Immature natural killer cell (primary cell): ENCODE measurements around the gene DOK4. TPM values are rescaled to one million over a fixed set of nuclear protein-coding genes. Genes with fewer than 3 reads are reported as not detected.
A peak's percentile ranks its signal among the peaks of the same experiment; 100 is the strongest.

Experiments
- DNase-seq, 3 donors: peaks; one replicate each; pipeline ENCODE4 v3.0.0; 2022; ENCODE audit warnings: mixed read lengths in 1 of 3
- H3K27ac Mint-ChIP-seq, 6 donors: one replicate each; pipeline ENCODE4 v1.8.0; 2020; ENCODE audit warnings: mixed read lengths in 6 of 6, mild to moderate bottlenecking in 5 of 6, inconsistent platforms in 4 of 6, moderate library complexity in 3 of 6
- H3K27me3 Mint-ChIP-seq, 3 donors: one replicate each; pipeline ENCODE4 v1.8.0; 2020 to 2021; ENCODE audit warnings: low read depth in 3 of 3, mild to moderate bottlenecking in 3 of 3, mixed read lengths in 3 of 3, moderate library complexity in 3 of 3, inconsistent platforms in 1 of 3
- H3K36me3 Mint-ChIP-seq, 3 donors: one replicate each; pipeline ENCODE4 v1.8.0; 2020; ENCODE audit warnings: mixed read lengths in 3 of 3, inconsistent platforms in 2 of 3, mild to moderate bottlenecking in 2 of 3
- H3K4me1 Mint-ChIP-seq, 2 donors: one replicate each; pipeline ENCODE4 v1.8.0; 2020; ENCODE audit warnings: inconsistent platforms in 2 of 2, mild to moderate bottlenecking in 2 of 2, mixed read lengths in 2 of 2, moderate library complexity in 1 of 2
- H3K4me3 Mint-ChIP-seq, 5 donors: one replicate each; pipeline ENCODE4 v1.8.0; 2020; ENCODE audit warnings: mild to moderate bottlenecking in 5 of 5, mixed read lengths in 5 of 5, inconsistent platforms in 3 of 5, moderate library complexity in 3 of 5
- H3K9me3 Mint-ChIP-seq, 6 donors: one replicate each; pipeline ENCODE4 v1.8.0; 2020; ENCODE audit warnings: mild to moderate bottlenecking in 6 of 6, mixed read lengths in 6 of 6, inconsistent platforms in 4 of 6, moderate library complexity in 3 of 6
- polyA plus RNA-seq, 3 donors: library from polyadenylated mRNA; unstranded; fragments of 300-500 nt; fragmentation: Illumina TruSeq; gene quantifications; one replicate each; pipeline ENCODE4 v1.2.3, GENCODE V29; 2021

DOK4 gene
- polyA plus RNA-seq, 3 donors from 2014 or later = 2.2 to 3.2 (median 2.8) TPM

DNA sequence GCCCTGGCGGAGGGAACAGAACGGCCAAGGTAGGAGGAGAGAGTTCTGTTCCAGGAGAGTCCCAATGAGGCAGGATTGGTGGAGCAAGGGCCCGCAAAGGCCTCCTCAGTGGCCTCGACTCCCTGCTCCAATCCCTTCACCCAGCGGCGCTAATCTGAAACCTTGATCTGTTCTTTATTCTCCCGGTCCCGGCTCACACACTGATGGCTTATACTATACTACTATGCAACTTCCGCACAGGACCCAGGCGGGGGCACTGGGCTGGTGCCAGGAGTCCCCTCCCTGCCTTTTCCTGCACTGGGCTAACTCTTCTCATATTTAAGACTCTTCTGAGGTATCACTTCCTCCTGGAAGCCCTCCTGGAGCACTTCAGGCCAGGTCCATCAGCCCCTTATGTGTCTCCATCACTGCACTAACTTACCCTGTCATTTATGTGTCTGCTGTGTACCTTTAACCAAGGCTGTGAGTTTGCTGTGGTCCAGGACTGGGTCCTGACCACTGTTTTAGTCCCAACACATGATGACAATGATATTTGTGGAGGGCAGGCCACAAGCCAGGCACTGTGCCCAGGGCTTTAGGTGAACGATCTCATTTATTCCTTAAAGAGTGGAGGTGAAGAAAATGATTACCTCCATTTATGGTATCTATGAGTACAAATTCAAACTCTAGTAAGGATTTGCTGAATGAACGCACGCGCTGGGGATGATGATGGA is 43.3 kb upstream of the DOK4 start:
- no peak for DNase-seq
- Mint-ChIP-seq H3K9me3 (no peaks in the 10 kb centered on the region), H3K27ac (peak overlapping the region; percentile 98 to 99 (median 99)), H3K36me3 (peaks cover 5 to 15% (median 6%) of the 10 kb centered on the region in 3 donors), H3K27me3 (peaks cover 5 to 10% (median 9%) of the 10 kb centered on the region in 3 donors), H3K4me3 (peak overlapping the region; percentile 82 to 93 (median 88)), H3K4me1 (peaks cover 57 to 60% of the 10 kb centered on the region in 2 donors)

DNA sequence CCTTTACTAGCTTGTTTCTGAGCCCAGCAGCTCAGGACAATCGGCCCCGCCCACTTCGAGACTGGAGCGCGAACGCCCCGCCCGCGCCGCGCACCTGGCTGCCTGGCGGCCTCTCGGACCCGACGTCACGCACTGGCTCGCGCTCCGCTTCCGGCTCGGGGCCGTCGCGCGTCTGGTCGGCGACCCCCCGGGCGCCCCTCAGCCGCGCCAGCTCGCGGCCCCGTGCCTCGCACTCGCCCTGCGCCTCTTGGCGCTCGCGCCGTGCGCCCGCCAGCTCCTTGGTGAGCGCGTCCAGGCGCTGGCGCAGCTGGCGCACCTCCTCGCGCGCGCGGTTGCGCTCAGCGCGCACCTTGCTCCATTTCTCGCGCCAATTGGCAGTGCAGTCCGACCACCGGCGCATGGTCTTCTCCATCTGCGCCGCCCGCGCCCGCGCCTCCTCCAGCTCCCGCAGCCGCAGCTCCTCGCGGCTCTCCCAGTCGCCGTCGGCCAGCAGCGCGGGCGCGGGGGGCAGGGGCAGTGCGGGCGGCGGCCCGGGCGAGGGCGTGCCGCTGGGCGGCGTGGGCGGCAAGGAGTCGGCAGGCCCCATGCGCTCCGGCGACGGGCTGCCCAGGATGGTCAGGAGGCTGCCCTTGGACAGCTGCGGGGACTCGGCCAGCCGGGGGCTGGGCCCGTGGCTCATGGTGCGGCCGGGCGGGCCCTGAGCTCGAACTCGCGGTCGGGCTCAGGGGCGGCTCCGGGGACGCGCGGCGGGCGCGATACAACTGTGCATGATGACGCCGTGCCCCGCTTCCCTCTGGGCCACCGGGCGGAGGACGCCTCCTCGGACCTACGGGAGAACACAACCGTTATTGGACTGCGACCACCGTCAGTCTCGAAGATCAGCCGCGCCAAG is 42.5 kb upstream of the DOK4 start:
- Mint-ChIP-seq H3K27me3 (peaks cover 5 to 10% (median 8%) of the 10 kb centered on the region in 3 donors), H3K27ac (peak overlapping the region; percentile 98 to 99 (median 99)), H3K4me3 (peak overlapping the region in 4 of 5 donors; percentile 44 to 93 (median 86)), H3K36me3 (peaks cover 5 to 15% (median 6%) of the 10 kb centered on the region in 3 donors), H3K9me3 (no peaks in the 10 kb centered on the region), H3K4me1 (peaks cover 49 to 52% of the 10 kb centered on the region in 2 donors)
- no peak for DNase-seq

DNA sequence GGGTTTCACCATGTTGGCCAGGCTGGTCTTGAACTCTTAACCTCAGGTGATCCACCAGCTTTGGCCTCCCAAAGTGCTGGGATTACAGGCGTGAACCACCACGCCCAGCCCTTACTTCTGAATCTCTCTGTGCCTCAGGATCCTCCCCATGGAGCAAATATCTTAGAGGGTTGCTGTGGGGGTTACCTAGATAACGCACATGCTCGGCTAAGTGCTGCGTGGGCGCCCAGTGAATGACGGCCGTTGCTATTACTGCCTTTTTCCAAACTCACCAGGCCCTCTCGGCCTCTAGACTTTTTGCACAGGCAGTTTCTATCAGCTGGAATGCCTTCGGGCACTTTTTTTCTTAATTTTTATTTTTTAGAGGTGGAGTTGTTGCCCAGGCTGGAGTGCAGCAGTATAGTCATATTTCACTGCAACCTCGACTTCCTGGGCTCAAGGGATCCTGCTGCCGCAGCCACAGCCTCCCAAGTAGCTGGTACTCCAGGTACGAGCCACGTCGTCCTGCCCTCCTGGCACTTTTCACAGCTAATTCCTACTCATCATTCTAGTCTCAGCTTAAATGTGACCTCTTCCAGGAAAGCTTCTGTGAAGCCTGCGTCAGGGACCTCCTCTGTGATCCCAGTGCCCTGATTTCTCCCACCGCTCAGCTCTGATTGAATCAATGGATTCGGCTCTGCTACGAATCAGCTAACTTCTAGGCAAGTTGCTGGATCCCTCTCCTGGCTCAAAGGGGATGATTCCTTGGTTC is 41.5 kb upstream of the DOK4 start:
- H3K27ac Mint-ChIP-seq = peak overlapping the region; percentile 3 to 79 (median 62)
- no peak for DNase-seq
- H3K36me3 Mint-ChIP-seq = peaks cover 5 to 15% (median 6%) of the 10 kb centered on the region in 3 donors
- H3K4me3 Mint-ChIP-seq = peak overlapping the region in 2 of 5 donors; percentile 30 to 54
- H3K9me3 Mint-ChIP-seq = no peaks in the 10 kb centered on the region
- H3K4me1 Mint-ChIP-seq = peaks cover 44 to 47% of the 10 kb centered on the region in 2 donors
- peaks cover 5 to 10% (median 8%) of the 10 kb centered on the region in 3 donors for H3K27me3 Mint-ChIP-seq

DNA sequence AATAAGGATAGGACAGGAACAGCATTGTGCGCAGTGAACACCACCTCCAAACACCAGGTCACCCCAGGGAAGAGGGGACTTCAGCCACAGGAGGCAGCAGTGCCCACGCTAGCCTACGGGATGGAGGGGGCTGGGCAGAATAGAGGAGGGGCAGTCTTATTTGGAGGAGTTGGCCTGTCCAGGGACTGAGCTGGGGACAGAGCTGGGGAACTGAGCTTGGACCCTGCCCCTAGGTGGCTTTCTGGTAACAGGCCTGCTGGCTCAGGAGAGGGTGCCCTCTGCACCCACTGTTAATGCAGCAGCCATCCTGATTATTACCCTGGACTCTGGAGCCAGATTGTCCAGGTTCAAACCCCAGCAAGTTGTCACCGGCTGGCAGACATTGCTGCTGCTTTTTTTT is 40.7 kb upstream of the DOK4 start:
- Mint-ChIP-seq H3K27ac (peak overlapping the region in 4 of 6 donors; percentile 14 to 65 (median 52)), H3K36me3 (peaks cover 5 to 15% (median 6%) of the 10 kb centered on the region in 3 donors), H3K27me3 (peaks cover 5 to 10% (median 8%) of the 10 kb centered on the region in 3 donors), H3K4me1 (peaks cover 41 to 46% of the 10 kb centered on the region in 2 donors), H3K4me3 (peak overlapping the region in 1 of 5 donors; percentile 21), H3K9me3 (no peaks in the 10 kb centered on the region)
- no peak for DNase-seq

DNA sequence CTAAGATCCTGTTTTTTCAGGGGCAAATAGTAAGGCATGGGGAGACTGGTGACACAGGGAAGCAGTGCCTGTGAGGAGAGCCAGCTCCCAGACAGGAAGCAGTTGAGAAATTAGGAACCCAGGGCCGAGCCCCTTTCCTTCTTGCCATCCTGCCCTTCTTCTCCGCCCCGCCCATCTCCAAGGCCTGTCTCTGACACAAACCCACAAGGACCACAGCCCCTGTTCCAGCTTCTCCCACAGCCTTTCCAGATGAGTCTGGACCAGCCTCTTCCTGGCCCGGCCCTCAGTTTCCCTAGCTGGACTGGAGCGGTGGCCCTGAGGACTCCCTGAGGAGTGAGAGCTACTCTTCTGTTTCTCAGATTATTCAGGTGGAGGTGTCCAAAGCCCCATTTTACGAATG is 40.2 kb upstream of the DOK4 start:
- peaks cover 5 to 15% (median 6%) of the 10 kb centered on the region in 3 donors for H3K36me3 Mint-ChIP-seq
- H3K9me3 Mint-ChIP-seq = no peaks in the 10 kb centered on the region
- H3K27ac Mint-ChIP-seq = peak overlapping the region in 3 of 6 donors; percentile 35 to 65 (median 55)
- H3K4me1 Mint-ChIP-seq = peaks cover 35 to 41% of the 10 kb centered on the region in 2 donors
- peaks cover 5 to 10% (median 8%) of the 10 kb centered on the region in 3 donors for H3K27me3 Mint-ChIP-seq
- no peak overlapping the region for H3K4me3 Mint-ChIP-seq
- no peak for DNase-seq

DNA sequence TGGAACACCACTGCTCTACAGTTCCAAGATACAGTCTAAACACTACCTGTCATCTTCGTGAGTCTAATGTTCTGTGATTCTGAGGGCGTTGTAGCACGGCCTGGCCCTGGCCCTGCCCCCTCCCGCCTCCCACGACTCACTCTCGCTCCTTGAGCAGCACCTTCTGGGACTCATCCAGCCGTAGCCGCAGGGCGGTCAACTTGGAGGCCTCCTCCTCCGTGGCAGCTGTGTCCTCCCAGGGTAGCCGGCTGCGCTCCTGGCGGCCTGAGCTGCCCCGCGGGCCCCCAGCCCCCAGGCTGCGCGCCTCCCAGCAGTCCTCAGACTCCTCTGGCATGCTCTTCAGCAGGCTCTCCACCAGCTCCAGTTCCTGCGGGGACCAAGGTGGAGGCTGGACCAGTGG is 39.5 kb upstream of the DOK4 start:
- no peak for DNase-seq
- Mint-ChIP-seq H3K27me3 (peaks cover 4 to 8% (median 5%) of the 10 kb centered on the region in 3 donors), H3K4me1 (peaks cover 31 to 37% of the 10 kb centered on the region in 2 donors), H3K4me3 (no peak overlapping the region), H3K27ac (no peak overlapping the region), H3K9me3 (no peaks in the 10 kb centered on the region), H3K36me3 (peaks cover 6 to 19% (median 9%) of the 10 kb centered on the region in 3 donors)

DNA sequence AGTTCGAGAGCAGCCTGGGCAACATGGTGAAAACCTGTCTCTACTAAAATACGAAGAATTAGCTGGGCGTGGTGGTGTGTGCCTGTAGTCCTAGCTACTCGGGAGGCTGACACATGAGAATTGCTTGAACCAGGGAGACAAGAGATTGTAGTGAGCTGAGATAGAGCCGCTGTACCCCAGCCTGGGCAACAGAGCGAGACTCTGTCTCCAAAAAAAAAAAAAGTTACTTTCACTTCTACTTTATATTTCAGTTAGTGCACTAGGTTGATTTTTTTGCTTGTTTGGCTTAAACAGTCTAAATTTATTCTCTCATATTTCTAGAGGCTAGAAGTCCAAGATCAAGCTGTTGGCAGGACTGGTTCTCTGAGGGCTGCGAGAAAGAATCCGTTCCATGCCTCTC is 36.7 kb upstream of the DOK4 start:
- H3K36me3 Mint-ChIP-seq = peaks cover 0 to 14% (median 8%) of the 10 kb centered on the region in 3 donors
- DNase-seq = no peak
- peaks cover 19 to 25% of the 10 kb centered on the region in 2 donors for H3K4me1 Mint-ChIP-seq
- no peaks in the 10 kb centered on the region for H3K9me3 Mint-ChIP-seq
- peaks cover 0 to 3% (median 0%) of the 10 kb centered on the region in 3 donors for H3K27me3 Mint-ChIP-seq
- peak overlapping the region in 2 of 5 donors; percentile 3 to 21 for H3K4me3 Mint-ChIP-seq
- H3K27ac Mint-ChIP-seq = peak overlapping the region; percentile 14 to 72 (median 33)

DNA sequence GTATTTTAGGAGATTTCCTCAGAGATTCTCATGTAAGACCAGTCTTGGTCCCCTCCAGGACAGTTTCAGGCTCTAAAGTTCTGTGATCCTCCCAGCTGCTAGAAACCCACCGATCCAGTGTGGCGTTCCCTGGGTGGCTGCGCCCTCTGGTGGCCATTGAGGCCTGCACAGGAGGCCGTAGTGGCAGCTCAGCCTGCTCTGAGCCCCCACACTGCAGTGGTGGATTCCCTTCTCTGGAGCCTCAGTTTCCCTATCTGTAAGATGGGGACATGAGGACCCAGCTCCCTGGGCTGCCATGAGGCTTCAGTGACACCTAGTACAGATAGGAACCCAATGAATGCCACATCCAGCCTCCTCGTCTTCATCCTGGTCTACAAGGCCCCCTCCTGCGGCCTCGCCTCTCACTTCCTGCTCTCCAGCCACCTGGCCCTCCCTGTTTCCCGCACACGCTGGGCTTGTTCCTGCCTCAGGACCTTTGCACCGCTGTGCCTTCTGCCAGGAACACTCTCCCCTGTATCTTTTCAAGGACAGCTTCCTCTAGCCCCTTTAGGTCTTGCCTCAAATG is 33.6 kb upstream of the DOK4 start:
- Mint-ChIP-seq H3K27ac (peak overlapping the region in 4 of 6 donors; percentile 11 to 78 (median 49)), H3K9me3 (no peaks in the 10 kb centered on the region), H3K27me3 (peaks cover 0 to 3% (median 0%) of the 10 kb centered on the region in 3 donors), H3K4me3 (no peak overlapping the region), H3K4me1 (peaks cover 18 to 23% of the 10 kb centered on the region in 2 donors), H3K36me3 (peaks cover 0 to 30% (median 14%) of the 10 kb centered on the region in 3 donors)
- DNase-seq = peak; percentile 73 to 76 (median 73)

DNA sequence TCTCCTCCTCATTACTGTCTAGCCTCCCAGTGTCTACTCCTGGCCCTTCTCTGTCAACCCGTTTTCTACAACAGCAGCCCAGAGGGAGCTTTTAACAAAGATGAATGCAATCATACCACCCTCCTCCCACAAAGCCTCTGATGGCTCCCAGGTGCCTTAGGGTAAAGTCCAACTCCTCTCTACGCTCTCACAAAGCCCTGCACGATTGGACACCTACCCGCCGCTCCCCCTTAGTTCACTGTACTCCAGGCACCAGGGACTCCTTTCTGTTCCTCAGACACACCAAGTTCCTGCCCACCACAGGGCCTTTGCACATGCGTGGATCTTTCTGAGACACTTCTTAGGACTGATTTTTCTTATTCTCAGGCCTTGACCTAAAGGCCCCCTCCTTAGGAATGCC is 32.6 kb upstream of the DOK4 start:
- Mint-ChIP-seq H3K27ac (peak overlapping the region in 1 of 6 donors; percentile 32), H3K36me3 (peaks cover 0 to 36% (median 10%) of the 10 kb centered on the region in 3 donors), H3K27me3 (peaks cover 0 to 3% (median 0%) of the 10 kb centered on the region in 3 donors), H3K4me3 (no peak overlapping the region), H3K9me3 (no peaks in the 10 kb centered on the region), H3K4me1 (peaks cover 18 to 23% of the 10 kb centered on the region in 2 donors)
- DNase-seq = no peak

DNA sequence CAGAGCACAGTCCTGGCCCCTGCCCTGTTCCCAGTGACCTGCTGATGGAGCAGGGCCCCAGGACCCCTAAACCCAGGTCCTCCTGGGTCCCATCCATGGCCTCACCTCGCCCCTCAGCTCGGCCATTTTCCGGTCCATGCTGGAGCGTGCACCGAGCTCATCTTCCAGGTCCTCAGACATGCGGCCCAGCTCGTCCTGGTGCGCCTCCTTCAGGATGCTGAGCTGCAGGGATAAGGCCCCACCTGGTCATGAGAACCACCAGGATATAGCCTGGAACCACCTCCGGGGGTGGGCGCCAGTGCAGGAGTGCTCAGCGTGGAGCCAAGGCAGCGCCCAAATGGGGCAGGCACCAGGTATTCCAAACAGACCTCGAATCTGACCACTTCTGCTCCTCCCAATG is 32.2 kb upstream of the DOK4 start:
- H3K9me3 Mint-ChIP-seq = no peaks in the 10 kb centered on the region
- peaks cover 18 to 23% of the 10 kb centered on the region in 2 donors for H3K4me1 Mint-ChIP-seq
- peaks cover 0 to 3% (median 0%) of the 10 kb centered on the region in 3 donors for H3K27me3 Mint-ChIP-seq
- H3K4me3 Mint-ChIP-seq = no peak overlapping the region
- no peak overlapping the region for H3K27ac Mint-ChIP-seq
- no peak for DNase-seq
- H3K36me3 Mint-ChIP-seq = peaks cover 0 to 38% (median 10%) of the 10 kb centered on the region in 3 donors

DNA sequence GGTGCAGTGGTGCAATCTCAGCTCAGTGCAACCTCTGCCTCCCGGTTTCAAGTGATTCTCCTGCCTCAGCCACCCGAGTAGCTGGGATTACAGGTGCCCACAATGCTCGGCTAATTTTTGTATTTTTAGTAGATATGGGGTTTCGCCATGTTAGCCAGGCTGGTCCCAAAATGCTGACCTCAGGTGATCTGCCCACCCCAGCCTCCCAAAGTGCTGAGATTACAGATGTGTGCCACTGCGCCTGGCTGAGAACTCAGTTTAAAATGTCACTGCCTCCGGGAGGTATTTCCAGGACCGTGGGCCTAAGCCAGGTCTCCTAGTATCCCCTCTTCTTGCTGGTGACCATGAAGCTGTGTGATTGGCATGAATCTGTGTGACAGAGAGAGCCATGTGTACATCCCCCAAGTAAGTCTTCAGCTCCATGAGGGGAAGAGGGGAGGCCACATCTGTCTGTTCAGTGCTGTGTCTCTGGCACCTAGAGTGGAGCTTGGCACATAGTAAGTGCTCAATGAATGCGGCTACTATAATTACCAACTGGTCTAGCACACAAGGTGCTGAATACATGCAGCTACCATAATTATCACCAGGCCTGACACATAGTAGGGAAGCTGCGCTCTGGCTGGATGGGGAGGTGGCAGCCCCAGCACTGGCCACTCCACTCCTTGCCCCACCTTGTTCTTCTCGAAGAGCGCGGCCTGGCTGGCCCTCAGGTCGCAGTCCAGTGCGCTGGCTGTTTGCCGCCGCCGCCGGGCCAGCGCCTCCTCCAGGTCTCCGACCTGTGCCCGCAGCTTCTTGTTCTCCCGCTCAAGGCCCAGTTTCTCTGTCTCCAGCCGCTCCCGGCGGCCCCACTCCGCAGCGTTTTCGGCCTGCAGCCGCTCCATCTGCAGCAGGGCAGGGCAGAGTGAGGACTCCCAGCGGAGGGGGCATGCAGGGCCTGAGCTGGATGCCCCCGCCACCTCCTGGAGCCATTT is 31.4 kb upstream of the DOK4 start:
- Mint-ChIP-seq H3K27ac (peak overlapping the region in 1 of 6 donors; percentile 50), H3K4me1 (peaks cover 13 to 16% of the 10 kb centered on the region in 2 donors), H3K4me3 (no peak overlapping the region), H3K36me3 (peaks cover 0 to 42% (median 14%) of the 10 kb centered on the region in 3 donors), H3K9me3 (no peaks in the 10 kb centered on the region), H3K27me3 (peaks cover 0 to 3% (median 0%) of the 10 kb centered on the region in 3 donors)
- DNase-seq = no peak

DNA sequence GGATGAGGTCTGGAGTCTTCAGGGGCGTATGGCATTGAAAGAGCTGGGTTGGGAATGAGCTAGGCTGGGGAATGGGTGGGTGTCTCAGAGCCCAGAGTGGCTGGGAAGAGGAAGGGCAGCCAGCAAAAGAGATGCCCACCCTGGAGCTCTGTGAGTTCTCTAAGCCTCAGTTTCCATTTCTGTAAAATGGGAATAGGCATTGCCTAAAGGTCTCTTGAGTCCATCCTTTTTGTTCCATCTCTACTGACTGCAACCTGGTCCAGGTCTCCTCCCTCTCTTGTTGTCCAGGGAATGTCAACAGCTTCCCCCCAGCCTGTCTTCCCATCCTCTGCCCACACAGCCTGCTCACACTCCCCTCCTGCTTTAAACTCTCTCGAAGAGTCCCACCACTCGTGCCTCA is 30.5 kb upstream of the DOK4 start:
- Mint-ChIP-seq H3K4me1 (peaks cover 11% of the 10 kb centered on the region in 2 donors), H3K27ac (peak overlapping the region in 1 of 6 donors; percentile 40), H3K4me3 (no peak overlapping the region), H3K27me3 (peaks cover 0 to 3% (median 0%) of the 10 kb centered on the region in 3 donors), H3K36me3 (peaks cover 0 to 42% (median 14%) of the 10 kb centered on the region in 3 donors), H3K9me3 (no peaks in the 10 kb centered on the region)
- DNase-seq = no peak
